ENCODE results near the gene B3GALNT1.

DNA sequence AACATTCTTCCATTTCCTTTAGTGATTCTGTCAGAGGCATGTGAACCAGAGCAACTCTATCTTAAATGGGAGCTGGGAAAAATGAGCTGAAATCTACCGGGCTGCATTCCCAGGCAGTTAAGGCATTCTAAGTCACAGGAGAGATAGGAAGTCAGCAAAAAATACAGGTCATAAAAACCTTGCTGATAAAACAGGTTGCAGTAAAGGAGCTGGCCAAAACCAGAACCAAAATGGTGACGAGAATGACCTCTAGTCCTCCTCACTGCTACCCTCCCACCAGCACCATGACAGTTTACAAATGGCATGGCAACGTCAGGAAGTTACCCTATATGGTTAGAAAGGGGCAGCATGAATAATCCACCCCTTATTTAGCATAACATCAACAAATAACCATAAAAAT lies 66.4 kb downstream of the B3GALNT1 start:
- TF ChIP-seq, protein P1, sequence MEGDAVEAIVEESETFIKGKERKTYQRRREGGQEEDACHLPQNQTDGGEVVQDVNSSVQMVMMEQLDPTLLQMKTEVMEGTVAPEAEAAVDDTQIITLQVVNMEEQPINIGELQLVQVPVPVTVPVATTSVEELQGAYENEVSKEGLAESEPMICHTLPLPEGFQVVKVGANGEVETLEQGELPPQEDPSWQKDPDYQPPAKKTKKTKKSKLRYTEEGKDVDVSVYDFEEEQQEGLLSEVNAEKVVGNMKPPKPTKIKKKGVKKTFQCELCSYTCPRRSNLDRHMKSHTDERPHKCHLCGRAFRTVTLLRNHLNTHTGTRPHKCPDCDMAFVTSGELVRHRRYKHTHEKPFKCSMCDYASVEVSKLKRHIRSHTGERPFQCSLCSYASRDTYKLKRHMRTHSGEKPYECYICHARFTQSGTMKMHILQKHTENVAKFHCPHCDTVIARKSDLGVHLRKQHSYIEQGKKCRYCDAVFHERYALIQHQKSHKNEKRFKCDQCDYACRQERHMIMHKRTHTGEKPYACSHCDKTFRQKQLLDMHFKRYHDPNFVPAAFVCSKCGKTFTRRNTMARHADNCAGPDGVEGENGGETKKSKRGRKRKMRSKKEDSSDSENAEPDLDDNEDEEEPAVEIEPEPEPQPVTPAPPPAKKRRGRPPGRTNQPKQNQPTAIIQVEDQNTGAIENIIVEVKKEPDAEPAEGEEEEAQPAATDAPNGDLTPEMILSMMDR (conservative IDR thresholded peaks at IDR 0.05 in 1 of 2, IDR thresholded peaks at IDR 0.05 in 1 of 2; ENCODE audit: extremely low read depth in 1 of 2, insufficient read depth in 1 of 2, low read depth in 1 of 2, low read length in 2 of 2), result no peak
- no peak for TF ChIP-seq EZH2 (IDR thresholded peaks at IDR 0.05; ENCODE audit: borderline replicate concordance, low read length)
